NCI-H1417 (cell line): ENCODE results near the gene AP4S1.
"Not testable (repeated sequence)": the region's sequence is repeated elsewhere in the genome, so short reads cannot be mapped to it uniquely, and the experiment has no call there.

Experiments used
- DNase-seq, 3 experiments: peaks; one replicate each; lab custom pipeline; 2025; lab: John Stamatoyannopoulos, UW

AP4S1 gene

GRCh38 chr14:31042893-31043292 is 17.4 kb downstream of the AP4S1 start:
- not testable (repeated sequence) for DNase-seq

GRCh38 chr14:31043379-31043778 is 17.9 kb downstream of the AP4S1 start:
- no peak for DNase-seq

DNA sequence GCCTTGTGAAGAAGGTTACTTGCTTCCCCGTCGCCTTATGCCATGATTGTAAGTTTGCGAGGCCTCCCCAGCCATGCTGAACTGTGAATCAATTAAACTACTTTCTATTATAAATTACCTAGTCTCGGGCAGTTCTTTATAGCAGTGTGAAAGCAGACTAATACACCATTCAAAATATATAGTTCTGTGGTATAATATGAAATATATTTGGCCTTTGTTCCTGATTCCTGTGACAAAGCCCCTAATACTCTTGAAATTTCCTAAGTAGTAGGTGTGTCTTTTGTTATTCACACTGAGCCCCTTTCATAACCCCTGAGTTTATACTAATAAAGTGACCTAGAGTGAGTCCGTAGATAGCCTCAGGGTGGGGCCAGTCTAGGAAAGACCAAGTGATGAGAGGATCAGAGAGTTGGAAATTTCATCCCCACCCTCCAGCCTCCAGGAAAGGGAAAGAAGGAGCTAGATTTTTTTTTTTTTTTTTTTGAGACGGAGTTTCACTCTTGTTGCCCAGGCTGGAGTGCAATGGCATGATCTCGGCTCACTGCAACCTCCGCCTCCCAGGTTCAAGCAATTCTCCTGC is 20.1 kb downstream of the AP4S1 start:
- no peak for DNase-seq

DNA sequence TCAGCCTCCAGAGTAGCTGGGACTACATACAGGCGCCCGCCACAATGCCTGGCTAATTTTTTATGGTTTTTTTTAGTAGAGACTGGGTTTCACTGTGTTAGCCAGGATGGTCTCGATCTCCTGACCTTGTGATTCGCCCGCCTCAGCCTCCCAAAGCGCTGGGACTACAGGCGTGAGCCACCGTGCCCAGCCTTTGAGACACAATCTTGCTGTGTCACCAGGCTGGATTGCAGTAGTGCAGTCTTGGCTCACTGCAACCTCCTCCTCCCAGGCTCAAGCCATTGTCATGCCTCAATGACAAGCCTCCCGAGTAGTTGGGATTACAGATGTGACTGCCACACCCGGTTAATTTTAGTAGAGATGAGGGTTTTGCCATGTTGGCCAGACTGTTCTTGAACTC is 22.1 kb downstream of the AP4S1 start:
- no peak for DNase-seq

GRCh38 chr14:31051023-31051422 is 25.6 kb downstream of the AP4S1 start:
- no peak for DNase-seq

GRCh38 chr14:31051511-31051910 is 26.1 kb downstream of the AP4S1 start:
- DNase-seq: no peak

GRCh38 chr14:31052905-31053586 is 27.6 kb downstream of the AP4S1 start:
- DNase-seq: not testable (repeated sequence)

DNA sequence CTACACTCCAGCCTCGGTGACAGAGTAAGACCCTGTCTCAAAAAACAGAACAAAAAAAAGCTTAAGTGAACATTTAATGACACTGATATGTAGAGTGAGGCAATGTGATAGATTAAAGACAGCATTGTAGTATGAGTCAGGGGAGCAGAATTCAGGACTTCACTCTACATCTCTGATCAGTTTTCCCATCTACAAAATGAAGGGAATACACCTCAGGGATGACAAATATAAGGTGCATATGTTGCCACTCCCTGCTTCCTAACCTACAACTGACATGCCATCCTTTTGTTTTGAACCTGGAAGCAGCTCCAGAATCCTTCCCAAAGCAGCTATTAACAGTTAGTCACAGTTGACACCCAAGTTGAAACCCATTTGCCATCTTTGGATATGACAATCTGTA is 31.6 kb downstream of the AP4S1 start:
- no peak for DNase-seq

GRCh38 chr14:31057701-31058364 is 32.4 kb downstream of the AP4S1 start:
- no peak for DNase-seq

- peak in 1 of 3 experiments; percentile 30 for DNase-seq
Measured at GRCh38 chr14:31059152-31059924, 33.9 kb downstream of the AP4S1 start.

DNA sequence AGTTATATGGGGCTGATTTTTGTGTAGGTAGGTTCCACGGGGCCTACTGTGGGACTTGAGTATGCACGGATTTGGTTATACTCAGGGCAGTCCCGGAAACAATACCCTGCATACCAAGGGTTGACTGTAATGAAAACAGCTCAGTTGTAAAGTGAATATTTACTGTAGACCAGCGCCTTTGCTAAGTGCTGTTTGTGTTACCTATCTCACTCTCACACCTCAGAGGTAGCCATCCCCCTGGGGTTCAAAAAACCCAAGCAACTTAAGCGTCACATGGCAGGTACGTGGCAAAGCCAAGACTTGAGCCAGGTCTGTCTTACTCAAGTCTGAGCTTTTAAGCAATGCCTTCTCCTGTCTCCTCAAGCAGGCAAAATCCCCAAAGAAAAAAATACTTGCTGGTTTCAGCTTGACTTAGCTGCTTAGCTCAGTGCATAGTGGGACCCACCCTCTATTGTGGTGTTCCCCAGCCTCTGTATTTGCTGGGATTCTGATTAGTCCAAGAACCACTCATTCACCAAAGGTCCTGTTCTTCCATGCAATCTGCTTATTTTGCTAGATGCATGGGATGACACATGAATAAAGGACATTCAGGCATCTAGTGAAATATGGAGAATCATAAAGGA is 34.9 kb downstream of the AP4S1 start:
- no peak for DNase-seq

GRCh38 chr14:31062908-31063307 is 37.5 kb downstream of the AP4S1 start:
- not testable (repeated sequence) for DNase-seq

DNA sequence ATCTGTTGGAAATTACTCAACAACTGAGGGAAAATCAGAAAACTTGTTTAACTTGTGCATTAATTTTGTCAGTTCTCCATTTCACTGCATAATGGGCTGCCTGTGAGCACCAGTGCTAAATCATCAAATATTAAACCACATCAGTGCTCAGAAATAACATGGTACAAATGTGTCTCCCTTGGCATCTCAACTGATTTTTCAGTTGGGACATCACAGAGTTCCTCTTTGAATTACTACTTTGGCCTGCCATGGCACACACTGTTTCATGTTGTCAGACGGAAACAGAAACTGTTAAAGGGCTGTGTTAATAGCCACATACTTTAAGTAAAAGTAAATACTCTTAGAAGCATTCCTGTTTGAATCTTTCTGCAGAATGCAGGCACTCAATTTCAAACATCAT is 42.8 kb downstream of the AP4S1 start:
- no peak for DNase-seq

DNA sequence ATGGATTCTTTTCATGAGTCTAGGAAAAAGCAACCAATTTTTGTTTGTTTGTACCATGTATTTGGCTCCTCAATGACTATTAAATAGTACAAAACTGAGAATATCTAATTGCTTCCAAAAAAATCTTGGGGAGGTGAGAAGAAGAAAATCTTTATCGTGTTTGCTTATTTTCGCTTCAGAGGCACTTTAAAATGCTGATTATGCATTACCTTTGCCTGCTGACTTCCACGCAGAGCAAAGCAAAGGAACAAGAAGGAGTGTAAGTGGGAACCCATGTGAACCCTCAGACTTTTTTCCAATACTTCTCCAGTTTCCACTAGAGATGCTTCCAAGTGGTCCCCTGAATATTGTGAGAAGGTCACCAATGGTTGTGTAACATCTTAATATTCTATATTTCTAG is 43.9 kb downstream of the AP4S1 start:
- no peak for DNase-seq

- no peak for DNase-seq
Measured at GRCh38 chr14:31070431-31070830, 45.0 kb downstream of the AP4S1 start.

DNA sequence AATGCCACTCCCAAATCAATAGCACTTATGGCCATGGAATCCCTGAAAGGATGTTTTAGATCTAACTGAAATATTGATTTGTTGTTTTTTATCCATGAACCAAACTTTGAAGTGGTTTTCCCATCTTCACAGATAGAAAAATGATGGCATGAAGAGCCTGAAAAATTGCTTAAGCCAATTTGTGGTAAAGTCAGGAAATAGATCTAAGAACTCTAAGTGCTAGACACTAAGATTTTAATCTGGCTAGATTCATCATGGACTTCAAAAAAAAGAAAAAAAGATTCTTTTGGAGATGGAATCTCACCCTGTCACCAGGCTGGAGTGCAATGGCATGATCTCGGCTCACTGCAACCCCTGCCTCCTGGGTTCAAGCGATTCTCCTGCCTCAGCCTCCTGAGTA is 45.7 kb downstream of the AP4S1 start:
- no peak for DNase-seq

GRCh38 chr14:31075144-31075543 is 49.7 kb downstream of the AP4S1 start:
- DNase-seq: no peak

- DNase-seq: no peak
Measured at GRCh38 chr14:31078766-31079165, 53.3 kb downstream of the AP4S1 start.

DNA sequence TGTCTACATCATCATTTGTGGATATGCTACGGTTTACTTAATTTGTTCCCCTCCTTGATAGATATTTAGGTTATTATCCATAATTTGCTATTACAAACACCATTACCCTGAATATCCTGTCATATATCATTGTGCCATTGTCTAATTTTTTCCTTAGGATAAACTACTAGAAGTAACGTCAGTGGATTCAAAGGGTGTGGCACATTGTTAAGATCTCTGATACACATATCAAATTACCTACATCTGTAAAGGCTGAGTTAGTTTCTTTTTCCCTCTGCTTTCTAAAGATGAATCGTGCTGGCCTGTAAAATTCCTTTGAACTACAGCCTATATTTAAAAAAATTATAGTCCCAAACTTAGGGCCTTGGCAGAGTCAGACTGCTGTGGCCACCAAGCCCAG is 54.6 kb downstream of the AP4S1 start:
- DNase-seq: no peak

DNA sequence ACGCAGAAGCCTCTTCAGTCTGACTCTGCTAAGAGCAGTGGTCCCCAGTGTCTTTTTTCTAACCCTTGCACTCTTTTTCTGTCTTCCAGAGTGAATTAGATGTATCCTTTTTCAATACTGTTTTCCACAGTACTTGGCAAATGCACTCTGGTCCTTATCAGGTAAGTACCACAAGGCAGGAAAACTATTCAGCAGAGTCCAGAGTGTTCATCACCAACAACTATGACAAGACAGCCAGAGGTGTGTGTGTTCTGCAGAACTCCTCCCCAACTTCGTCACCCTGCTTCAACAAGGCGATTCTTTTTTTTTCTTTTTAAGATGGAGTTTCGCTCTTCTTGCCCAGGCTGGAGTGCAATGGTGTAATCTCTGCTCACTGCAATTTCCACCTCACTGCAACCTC is 55.0 kb downstream of the AP4S1 start:
- DNase-seq: no peak

GRCh38 chr14:31083781-31084180 is 58.3 kb downstream of the AP4S1 start:
- DNase-seq: no peak

DNA sequence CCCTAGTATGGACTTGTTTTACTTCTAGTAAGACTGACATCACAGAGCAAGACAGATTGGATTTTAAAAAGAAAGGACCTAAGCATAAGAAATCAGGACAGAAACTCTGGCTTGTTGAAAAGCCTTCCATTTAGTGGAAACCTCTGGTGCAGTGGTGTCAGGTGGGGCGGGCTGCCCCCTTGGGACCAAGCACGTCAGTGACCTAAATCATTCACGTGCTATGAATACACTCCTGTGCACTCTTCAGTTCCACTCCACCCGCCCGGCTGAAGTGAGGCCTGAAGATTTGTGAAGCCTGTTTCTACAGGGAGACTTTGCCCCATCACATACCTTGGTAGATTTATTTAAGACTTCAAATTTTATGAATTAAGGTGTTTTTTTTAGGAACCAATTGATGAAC is 58.9 kb downstream of the AP4S1 start:
- DNase-seq: peak in 1 of 3 experiments; percentile 76
